GM12892 (cell line): ENCODE results near the gene GRID1.

Source experiments
- POLR2A ChIP-seq: IDR thresholded peaks from 2 replicates; pipeline ENCODE4 v1.6.1; 2011; ENCODE audit warnings: low read depth, low read length, control low read depth
- POLR2AphosphoS5 ChIP-seq: IDR thresholded peaks from 2 replicates; pipeline ENCODE4 v1.6.1; 2011; ENCODE audit warnings: low read depth, low read length, control low read depth
- TAF1 ChIP-seq: IDR thresholded peaks from 2 replicates; pipeline ENCODE4 v1.6.1; 2011; ENCODE audit warnings: low read depth, mild to moderate bottlenecking, control low read depth, low read length, borderline replicate concordance

DNA sequence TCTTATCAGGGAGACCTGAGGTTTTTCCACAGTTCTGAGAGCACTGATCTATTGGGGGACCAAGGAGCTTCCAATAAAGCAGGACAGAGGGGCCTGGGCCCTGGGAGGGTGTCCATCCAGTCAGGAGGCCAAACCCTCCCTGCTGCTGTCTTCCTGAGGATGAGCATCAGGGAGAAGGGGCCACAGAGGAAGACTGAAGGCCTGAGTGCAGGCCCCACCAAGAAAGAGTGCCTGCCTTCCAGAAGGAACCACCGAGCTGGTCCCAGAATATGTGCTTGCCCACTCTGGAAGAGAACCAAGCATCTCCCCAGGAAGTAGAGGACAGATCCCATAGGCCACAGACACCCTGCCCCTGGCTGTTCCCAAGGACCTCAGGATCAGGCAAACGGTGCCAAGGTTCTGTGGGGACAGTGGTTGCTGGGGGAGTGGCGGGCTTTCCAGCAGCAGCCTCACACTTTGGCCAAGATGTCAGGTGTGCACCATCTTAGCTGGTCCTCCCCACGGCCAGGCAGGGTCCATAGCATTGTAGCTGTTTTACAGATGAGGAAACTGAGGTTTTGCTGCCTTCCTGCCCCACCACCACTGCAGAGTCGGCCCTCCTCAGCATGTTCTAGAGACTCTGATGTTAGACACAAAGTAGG is 199.4 kb downstream of the GRID1 start:
- TF ChIP-seq POLR2A: no peak
- TF ChIP-seq POLR2AphosphoS5: no peak
- no peak for TF ChIP-seq TAF1
